Activated naive CD8-positive, alpha-beta T cell treated with anti-CD3 and anti-CD28 coated beads, Interleukin-2, amount 50 U/mL, for 24 hours (primary cell): Measurements from ENCODE around the gene KRTAP4-7.
A peak's percentile ranks its signal among the peaks of the same experiment; 100 is the strongest.
"Not testable (repeated sequence)": the region's sequence is repeated elsewhere in the genome, so short reads cannot be mapped to it uniquely, and the experiment has no call there.

Experiments used
- ATAC-seq: fragments of 150-1000 bp; cut with Tn5 transposase; one replicate; pipeline ENCODE4 v1.10.0; 2021
- DNase-seq: peaks from one replicate; pipeline ENCODE4 v3.0.0; 2021
- H3K27ac Mint-ChIP-seq: one replicate; pipeline ENCODE4 v1.8.0; 2021; ENCODE audit warnings: mild to moderate bottlenecking, mixed read lengths
- H3K27me3 Mint-ChIP-seq: one replicate; pipeline ENCODE4 v1.8.0; 2021; ENCODE audit warnings: mixed read lengths
- H3K36me3 Mint-ChIP-seq: one replicate; pipeline ENCODE4 v1.8.0; 2021; ENCODE audit warnings: low read depth, mixed read lengths
- H3K4me1 Mint-ChIP-seq: one replicate; pipeline ENCODE4 v1.8.0; 2021; ENCODE audit warnings: mixed read lengths
- H3K4me3 Mint-ChIP-seq: one replicate; pipeline ENCODE4 v1.8.0; 2021; ENCODE audit warnings: mild to moderate bottlenecking, moderate library complexity, mixed read lengths
- H3K9me3 Mint-ChIP-seq: one replicate; pipeline ENCODE4 v1.8.0; 2021; ENCODE audit warnings: mixed read lengths

Gene KRTAP4-7

GRCh38 chr17:41117846-41118386, 34.0 kb downstream of the KRTAP4-7 start, which contains the start of gene KRTAP4-11:
KRTAP4-11 (minus strand) TSS chr17:41118373; CDS start chr17:41118315, 58 bp downstream.
- not testable (repeated sequence) for H3K27me3 Mint-ChIP-seq, H3K27ac Mint-ChIP-seq, H3K36me3 Mint-ChIP-seq, H3K4me3 Mint-ChIP-seq, H3K9me3 Mint-ChIP-seq, DNase-seq, ATAC-seq
- peaks cover 33% of the 10 kb centered on the region for H3K4me1 Mint-ChIP-seq

- Mint-ChIP-seq H3K4me1 (peaks cover 39% of the 10 kb centered on the region), H3K4me3 (no peak overlapping the region), H3K9me3 (peaks cover 9% of the 10 kb centered on the region), H3K36me3 (no peaks in the 10 kb centered on the region), H3K27me3 (peaks cover 2% of the 10 kb centered on the region), H3K27ac (no peak overlapping the region)
- DNase-seq = no peak
- no peak for ATAC-seq
Observed at GRCh38 chr17:41118721-41119120, 34.8 kb downstream of the KRTAP4-7 start.

GRCh38 chr17:41119696-41120690, 36.0 kb downstream of the KRTAP4-7 start:
- not testable (repeated sequence) for ATAC-seq, H3K27me3 Mint-ChIP-seq, DNase-seq, H3K9me3 Mint-ChIP-seq, H3K36me3 Mint-ChIP-seq
- Mint-ChIP-seq H3K4me1 (peaks cover 52% of the 10 kb centered on the region), H3K27ac (peak overlapping the region; percentile 61), H3K4me3 (peak overlapping the region; percentile 2)

GRCh38 chr17:41121742-41122141, 37.8 kb downstream of the KRTAP4-7 start:
- Mint-ChIP-seq H3K36me3 (no peaks in the 10 kb centered on the region), H3K27ac (no peak overlapping the region), H3K4me1 (peaks cover 58% of the 10 kb centered on the region), H3K27me3 (peaks cover 2% of the 10 kb centered on the region), H3K4me3 (no peak overlapping the region), H3K9me3 (peaks cover 14% of the 10 kb centered on the region)
- DNase-seq (no peak), ATAC-seq (no peak)

GRCh38 chr17:41123292-41123990, 39.5 kb downstream of the KRTAP4-7 start:
- H3K4me3 Mint-ChIP-seq, DNase-seq, H3K27me3 Mint-ChIP-seq, ATAC-seq, H3K36me3 Mint-ChIP-seq: not testable (repeated sequence)
- Mint-ChIP-seq H3K27ac (peak overlapping the region; percentile 36), H3K4me1 (peaks cover 56% of the 10 kb centered on the region), H3K9me3 (peaks cover 14% of the 10 kb centered on the region)

GRCh38 chr17:41123991-41124371, 40.0 kb downstream of the KRTAP4-7 start, which contains the start of gene KRTAP4-12:
KRTAP4-12 (minus strand) TSS chr17:41124182; CDS start chr17:41124122, 60 bp downstream.
- H3K9me3 Mint-ChIP-seq = peaks cover 14% of the 10 kb centered on the region
- H3K4me3 Mint-ChIP-seq, H3K36me3 Mint-ChIP-seq, ATAC-seq, DNase-seq, H3K27me3 Mint-ChIP-seq: not testable (repeated sequence)
- H3K27ac Mint-ChIP-seq = peak within 1 kb of the TSS; percentile 36
- peaks cover 52% of the 10 kb centered on the region for H3K4me1 Mint-ChIP-seq

- Mint-ChIP-seq H3K9me3 (peaks cover 14% of the 10 kb centered on the region), H3K27me3 (no peaks in the 10 kb centered on the region), H3K4me3 (no peak overlapping the region), H3K4me1 (peaks cover 46% of the 10 kb centered on the region), H3K27ac (no peak overlapping the region), H3K36me3 (no peaks in the 10 kb centered on the region)
- no peak for DNase-seq
- no peak for ATAC-seq
Observed at GRCh38 chr17:41125064-41125463, 41.1 kb downstream of the KRTAP4-7 start.

GRCh38 chr17:41126412-41126811, 42.5 kb downstream of the KRTAP4-7 start:
- Mint-ChIP-seq H3K4me1 (peaks cover 42% of the 10 kb centered on the region), H3K4me3 (no peak overlapping the region), H3K36me3 (no peaks in the 10 kb centered on the region), H3K27ac (no peak overlapping the region), H3K9me3 (peaks cover 14% of the 10 kb centered on the region), H3K27me3 (no peaks in the 10 kb centered on the region)
- ATAC-seq (no peak), DNase-seq (no peak)

- Mint-ChIP-seq H3K4me1 (peaks cover 48% of the 10 kb centered on the region), H3K4me3 (no peak overlapping the region)
- no peak for ATAC-seq
Observed at GRCh38 chr17:41127371-41127770, 43.4 kb downstream of the KRTAP4-7 start.

GRCh38 chr17:41131979-41132378, 48.0 kb downstream of the KRTAP4-7 start:
- Mint-ChIP-seq H3K4me1 (peaks cover 23% of the 10 kb centered on the region), H3K27ac (no peak overlapping the region), H3K4me3 (no peak overlapping the region), H3K36me3 (no peaks in the 10 kb centered on the region), H3K27me3 (no peaks in the 10 kb centered on the region), H3K9me3 (peaks cover 2% of the 10 kb centered on the region)
- DNase-seq (no peak), ATAC-seq (no peak)

More at GRCh38 chr17:41127371-41127770, 43.4 kb downstream of the KRTAP4-7 start:
- no peaks in the 10 kb centered on the region for H3K36me3 Mint-ChIP-seq
- no peak overlapping the region for H3K27ac Mint-ChIP-seq
- H3K9me3 Mint-ChIP-seq = peaks cover 10% of the 10 kb centered on the region
- no peak for DNase-seq
- H3K27me3 Mint-ChIP-seq = no peaks in the 10 kb centered on the region

GRCh38 chr17:41133880-41134735, 50.2 kb downstream of the KRTAP4-7 start:
- H3K36me3 Mint-ChIP-seq = peaks cover 1% of the 10 kb centered on the region
- peaks cover 23% of the 10 kb centered on the region for H3K4me1 Mint-ChIP-seq
- no peak for DNase-seq
- H3K27me3 Mint-ChIP-seq = no peaks in the 10 kb centered on the region
- no peak overlapping the region for H3K4me3 Mint-ChIP-seq
- ATAC-seq = no peak
- peaks cover 9% of the 10 kb centered on the region for H3K9me3 Mint-ChIP-seq
- H3K27ac Mint-ChIP-seq = no peak overlapping the region
